Cardiac fibroblast (primary cell): Measurements from ENCODE around the gene PUDP.

ENCODE experiments used
- DNase-seq, 2 donors: peaks; one replicate each; pipeline versions ENCODE4 v3.0.0 to v3.0.0-alpha.2; 2010; ENCODE audit warnings: low read depth in 2 of 2
- H3K4me3 ChIP-seq, 2 donors: replicated peaks in 1 of 2; 1 replicate in 1 of 2; 2 replicates in 1 of 2; pipeline ENCODE4 v1.5.1; 2011; ENCODE audit warnings: low read depth in 2 of 2, low read length in 2 of 2, mild to moderate bottlenecking in 2 of 2, moderate library complexity in 1 of 2
- TF ChIP-seq, protein P1 (sequence below): IDR thresholded peaks from one replicate; pipeline ENCODE4 v1.5.1; 2011; ENCODE audit warnings: low read depth, mild to moderate bottlenecking, low read length, inconsistent platforms

The PUDP gene

DNA sequence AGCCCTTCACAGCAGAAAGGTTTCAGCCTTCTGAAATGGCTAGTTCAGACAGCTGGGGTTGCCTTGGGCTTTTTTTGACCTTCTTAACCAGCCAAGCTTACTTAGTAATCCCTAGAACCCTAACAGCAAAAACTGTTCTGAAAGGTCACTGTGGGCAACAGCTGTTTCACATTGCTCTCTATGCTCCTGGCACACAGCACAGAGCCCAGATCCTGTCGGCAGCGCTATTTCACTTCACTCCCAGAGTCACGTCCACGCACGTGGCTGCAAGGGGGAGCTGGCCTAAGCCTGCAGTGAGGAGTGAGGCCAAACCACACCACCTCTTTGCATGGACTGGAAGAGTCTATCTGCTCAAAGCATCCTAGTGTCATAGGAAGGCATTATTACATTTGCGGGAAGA is 32.4 kb downstream of the PUDP start:
- DNase-seq = peak in 1 of 2 donors; percentile 40
- TF ChIP-seq, protein P1, sequence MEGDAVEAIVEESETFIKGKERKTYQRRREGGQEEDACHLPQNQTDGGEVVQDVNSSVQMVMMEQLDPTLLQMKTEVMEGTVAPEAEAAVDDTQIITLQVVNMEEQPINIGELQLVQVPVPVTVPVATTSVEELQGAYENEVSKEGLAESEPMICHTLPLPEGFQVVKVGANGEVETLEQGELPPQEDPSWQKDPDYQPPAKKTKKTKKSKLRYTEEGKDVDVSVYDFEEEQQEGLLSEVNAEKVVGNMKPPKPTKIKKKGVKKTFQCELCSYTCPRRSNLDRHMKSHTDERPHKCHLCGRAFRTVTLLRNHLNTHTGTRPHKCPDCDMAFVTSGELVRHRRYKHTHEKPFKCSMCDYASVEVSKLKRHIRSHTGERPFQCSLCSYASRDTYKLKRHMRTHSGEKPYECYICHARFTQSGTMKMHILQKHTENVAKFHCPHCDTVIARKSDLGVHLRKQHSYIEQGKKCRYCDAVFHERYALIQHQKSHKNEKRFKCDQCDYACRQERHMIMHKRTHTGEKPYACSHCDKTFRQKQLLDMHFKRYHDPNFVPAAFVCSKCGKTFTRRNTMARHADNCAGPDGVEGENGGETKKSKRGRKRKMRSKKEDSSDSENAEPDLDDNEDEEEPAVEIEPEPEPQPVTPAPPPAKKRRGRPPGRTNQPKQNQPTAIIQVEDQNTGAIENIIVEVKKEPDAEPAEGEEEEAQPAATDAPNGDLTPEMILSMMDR = no peak
- H3K4me3 ChIP-seq = no peak overlapping the region

DNA sequence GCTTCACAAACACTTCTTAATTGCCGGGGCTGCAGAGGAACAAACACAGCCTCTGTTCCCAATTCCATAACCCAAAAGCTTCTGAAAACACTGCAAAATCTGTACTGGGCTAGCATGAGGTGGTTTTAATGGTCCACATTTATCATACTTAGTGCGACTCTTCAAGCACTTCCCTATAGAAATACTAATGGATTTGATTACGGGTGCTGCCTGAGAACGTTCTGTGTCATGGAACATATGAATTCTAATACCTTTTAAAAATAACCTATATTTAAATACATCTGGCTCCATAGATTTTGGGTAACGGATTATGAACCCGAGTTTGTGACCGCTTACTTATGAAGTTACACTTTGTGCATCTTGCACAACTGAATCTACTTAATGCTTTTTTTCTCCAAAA is 35.9 kb downstream of the PUDP start:
- TF ChIP-seq, protein P1 = no peak

DNA sequence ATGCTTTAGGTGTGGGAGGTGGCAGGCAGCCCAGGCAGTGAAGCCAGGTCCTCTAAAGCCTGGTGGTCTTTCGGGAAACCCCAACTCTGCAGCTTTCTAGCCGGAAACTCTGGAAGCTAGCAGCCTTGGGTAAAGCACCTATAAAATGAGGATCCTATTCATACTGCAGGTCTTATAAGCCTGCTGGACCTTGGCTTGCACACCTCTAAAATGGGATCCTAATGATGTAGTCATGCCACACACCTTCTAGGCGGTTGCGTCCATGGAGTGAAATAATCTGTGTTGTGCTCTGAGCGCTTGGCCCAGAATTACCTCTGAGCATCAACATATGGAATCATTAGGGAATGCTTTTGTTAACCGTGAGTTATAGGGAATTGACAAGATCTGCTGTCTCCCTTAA is 36.4 kb downstream of the PUDP start:
- TF ChIP-seq, protein P1 = no peak
- no peak for DNase-seq
- H3K4me3 ChIP-seq = no peak overlapping the region

More for the DNA sequence above, 35.9 kb downstream of the PUDP start:
- no peak for DNase-seq
- no peak overlapping the region for H3K4me3 ChIP-seq

DNA sequence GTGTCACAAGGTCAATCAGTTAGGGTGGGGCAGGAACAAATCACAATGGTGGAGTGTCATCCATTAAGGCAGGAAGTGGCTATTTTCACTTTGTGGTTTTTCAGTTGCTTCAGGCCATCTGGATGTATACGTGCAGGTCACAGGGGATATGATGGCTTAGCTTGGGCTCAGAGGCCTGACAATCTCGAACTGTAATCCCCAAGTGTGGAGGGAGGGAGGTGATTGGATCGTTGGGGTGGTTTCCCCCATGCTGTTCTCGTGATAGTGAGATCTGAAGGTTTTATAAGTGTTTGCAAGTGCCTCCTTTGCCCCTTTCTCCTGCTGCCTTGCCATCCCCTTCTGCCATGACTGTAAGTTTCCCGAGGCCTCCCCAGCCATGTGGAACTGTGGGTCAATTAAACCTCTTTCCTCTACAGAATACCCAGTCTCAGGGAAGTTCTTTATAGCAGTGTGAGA is 37.1 kb downstream of the PUDP start:
- TF ChIP-seq, protein P1 = no peak
- H3K4me3 ChIP-seq = no peak overlapping the region
- DNase-seq = peak in 1 of 2 donors; percentile 22

DNA sequence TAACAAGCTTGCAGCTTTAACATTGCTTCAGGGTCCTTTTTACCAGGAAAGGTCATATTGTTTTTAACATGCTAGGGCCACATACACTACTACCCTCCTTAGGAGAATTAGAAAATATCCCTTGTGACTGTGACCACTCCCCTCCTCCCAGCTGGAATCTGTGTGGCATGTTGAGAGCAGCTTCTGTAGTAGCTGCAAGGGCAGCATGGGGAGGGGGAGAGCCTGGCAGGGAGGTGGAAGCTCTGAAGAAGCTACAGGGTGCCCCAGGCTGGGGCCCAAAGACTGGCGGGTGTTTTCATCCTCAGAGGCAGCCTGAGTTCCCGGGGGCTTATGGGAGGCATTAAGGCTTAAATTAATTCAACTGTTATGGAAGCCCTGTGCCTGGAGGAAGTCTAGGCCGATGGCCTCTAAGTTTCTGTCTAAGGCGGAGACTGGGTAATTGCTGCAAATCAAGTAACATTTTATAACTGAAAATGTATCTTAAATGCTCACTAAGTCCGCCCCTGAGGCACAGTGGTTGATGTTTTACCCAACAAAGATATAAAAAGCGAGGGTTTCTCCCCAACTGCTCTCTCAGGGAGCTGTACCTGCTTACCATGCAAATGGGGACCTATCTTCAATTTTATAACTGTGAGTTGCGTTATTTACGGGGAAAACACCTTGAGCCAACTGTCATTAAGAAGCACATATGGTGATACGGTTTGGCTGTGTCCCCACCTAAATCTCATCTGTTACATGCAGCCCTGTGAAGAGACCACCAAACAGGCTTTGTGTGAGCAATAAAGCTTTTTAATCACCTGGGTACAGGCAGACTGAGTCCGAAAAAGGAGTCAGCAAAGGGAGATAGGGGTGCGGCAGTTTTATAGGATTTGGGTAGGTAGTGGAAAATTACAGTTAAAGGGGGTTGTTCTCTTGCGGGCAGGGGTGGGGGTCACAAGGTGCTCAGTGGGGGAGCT is 37.8 kb downstream of the PUDP start:
- TF ChIP-seq, protein P1 = no peak
- DNase-seq = no peak
- H3K4me3 ChIP-seq = no peak overlapping the region

DNA sequence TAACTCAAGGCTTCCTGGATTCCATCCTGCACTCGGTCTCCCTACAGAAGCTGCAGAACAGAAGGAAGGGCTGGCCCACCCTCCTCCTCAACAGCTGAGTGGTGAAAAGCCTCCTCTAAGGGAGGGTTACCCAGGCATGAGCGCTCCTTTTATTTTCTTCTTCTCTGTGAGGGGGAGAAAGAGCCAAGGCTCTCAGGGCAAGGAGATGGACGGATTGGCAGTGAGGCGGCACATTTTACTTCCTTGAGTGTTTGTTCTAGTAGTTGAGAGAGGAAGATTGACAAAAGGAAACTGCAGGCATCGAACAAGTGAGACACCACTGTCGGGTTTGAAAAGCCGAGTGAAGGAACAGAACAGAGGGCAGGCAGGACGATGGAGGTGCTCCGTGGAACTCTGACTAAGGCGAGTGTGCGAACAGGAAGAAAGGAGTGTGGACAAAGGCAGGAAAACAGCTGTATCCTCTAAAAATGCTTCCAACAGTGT is 38.9 kb downstream of the PUDP start:
- H3K4me3 ChIP-seq = peak overlapping the region; percentile 22 to 30

More for the DNA sequence above, 38.9 kb downstream of the PUDP start:
- TF ChIP-seq, protein P1 = no peak
- DNase-seq = peak; percentile 23 to 32
